ENCODE results near the gene RASGEF1C.

The RASGEF1C gene

GRCh38 chr5:180179442-180180420, 29.3 kb downstream of the RASGEF1C start:
- no peak for DNase-seq (ENCODE audit: low spot score)

- DNase-seq (ENCODE audit: low spot score): no peak
Measured at GRCh38 chr5:180178531-180179441, 30.2 kb downstream of the RASGEF1C start.

DNA sequence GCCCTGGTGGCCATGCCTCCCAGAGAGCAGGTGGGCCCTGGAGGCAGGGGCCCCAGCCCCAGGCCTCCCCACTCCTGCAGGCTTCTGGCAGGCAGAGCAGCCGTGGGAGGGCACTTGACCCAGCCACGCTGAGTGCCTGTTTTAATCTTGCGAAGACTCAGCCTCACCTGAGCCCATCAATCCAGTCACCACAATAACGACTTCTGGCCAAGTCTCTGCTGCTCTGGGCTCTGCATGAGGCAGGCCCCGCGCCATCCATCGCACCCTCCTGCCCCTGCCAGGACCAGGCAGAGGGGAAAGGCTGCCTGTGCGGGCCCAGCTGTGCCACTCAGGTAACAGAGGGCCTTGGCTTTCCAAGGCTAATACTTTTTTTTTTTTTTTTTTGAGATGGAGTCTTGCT, 32.8 kb downstream of the RASGEF1C start:
- no peak for DNase-seq (ENCODE audit: low spot score)

- no peak for DNase-seq (ENCODE audit: low spot score)
Measured at GRCh38 chr5:180175015-180175431, 34.0 kb downstream of the RASGEF1C start.

DNA sequence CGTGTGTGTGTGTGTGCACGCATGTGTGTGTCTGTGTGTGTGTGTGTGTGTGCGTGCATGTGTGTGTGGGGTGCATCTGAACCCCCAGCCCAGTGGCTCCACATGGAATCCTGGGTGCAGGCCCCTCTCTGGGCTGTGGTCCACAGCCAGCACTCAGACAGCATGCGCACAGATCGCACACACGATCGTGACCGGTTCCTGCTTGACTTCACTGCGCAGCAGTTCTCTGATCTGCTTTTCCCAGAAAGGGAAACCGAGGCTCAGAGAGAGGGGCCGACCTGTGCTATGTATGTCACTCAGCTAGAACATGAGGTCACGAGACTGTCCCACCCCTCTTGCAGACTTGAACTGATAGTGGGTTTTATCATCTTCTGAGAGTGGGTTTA, 34.4 kb downstream of the RASGEF1C start:
- no peak for DNase-seq (ENCODE audit: low spot score)

DNA sequence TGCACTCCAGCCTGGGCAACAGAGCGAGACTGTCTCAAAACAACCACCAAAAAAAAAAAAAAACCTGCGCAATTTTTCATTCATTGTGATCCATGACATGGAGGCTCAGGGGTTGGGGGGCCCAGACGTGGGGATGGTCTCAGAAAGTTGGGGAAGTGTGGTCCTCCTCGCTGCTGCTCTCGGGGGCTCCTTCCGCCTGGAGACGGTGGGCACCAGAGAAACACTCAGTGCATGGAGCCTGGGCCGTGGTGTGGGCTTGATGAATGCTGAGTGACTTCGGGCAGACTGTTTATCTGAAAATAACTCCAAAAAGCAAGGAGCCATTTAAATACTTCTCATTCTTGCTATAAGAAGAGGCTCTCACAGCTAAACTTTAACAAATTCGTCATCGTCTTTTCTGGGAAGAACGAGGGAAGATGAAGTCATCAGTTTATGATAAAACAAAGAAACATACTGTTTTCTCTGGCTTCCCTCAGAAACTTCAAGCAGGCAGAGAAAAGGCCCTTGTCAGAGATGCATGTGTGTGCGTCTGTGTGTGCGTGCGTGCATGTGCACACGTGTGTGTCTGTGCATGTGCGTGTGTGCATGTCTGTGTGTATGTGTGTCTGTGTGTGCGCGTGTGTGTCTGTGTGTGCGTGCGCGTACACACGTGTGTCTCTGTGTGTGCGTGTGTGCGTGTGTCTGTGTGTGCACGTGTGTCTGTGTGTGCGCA, 35.0 kb downstream of the RASGEF1C start:
- no peak for DNase-seq (ENCODE audit: low spot score)

DNA sequence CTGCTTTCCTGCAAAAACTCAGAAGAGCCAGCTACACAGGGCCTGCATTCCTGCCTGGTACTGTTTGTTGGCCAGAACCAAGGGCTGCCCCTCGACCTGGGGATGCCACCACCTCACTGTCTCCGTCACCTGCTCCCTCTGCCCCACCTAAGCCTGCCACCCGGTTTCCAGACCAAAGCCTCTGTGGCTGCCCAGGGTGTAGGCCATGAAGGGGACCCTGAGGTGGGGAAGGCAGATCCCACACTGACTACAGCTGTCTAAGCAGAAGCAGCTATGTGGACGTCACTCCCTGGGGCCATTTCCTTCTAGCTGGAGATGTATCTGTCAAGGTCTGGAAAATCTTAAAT, 35.8 kb downstream of the RASGEF1C start:
- no peak for DNase-seq (ENCODE audit: low spot score)

DNA sequence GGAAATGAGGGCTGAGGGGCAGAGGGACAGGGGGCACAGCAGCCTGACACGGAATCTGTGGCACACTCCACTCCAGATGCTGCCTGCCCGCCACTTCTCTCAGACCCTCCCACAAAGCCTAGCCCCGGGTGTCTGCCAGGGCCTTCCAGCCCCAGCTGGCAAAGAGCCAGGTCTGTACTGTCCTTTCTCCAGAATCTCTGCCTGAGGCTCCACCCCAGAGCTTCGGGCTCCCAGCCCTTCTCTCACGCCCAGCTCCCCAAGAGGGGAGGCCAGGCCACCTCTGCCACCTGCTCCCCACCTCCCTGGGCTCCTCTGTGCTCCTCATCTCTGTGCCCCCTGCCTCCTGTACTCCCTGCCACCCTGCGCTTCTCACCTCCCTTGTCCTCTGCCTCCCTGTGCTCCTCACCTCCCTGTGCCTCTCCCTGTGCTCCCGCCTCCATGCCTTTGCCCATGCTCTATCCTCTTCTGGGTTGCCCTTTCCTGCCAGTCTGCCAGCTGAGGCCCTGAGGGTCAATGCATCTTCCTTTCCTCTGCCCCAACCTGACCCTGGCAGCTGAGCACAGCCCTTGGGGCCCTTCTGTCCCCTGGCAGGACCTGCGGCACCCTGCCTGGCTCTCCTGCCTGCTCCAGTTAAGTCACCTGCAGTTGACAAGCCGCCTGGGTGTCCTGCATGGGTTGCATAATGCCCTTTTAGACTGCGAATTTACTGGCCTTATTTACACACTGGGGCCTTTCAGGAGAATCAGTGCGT, 36.4 kb downstream of the RASGEF1C start:
- DNase-seq (ENCODE audit: low spot score): no peak

DNA sequence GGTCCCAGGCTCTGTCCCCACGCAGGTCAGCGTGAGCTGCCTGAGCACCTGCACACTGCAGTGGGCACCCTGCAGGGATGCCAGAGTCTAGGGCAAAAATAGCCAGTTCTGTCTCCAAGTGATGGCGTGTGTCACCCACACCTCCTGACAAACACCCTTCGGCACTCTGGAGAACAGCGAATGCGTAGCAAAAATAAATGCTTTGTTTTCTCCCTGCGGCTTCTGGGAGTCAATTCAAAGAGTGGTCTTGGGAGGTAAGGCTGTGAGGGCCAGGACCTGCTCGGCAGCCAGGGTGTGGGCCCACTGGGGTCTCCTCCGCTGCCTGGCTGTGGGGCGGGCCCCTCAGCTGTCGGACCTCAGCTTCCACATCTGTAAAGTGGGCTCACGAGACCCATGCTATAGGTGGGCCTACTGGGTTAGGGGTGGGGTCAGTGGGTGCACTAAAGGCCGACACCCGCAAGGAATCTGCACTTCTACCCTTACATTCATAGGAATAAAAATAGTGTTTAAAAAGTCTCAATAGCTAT, 37.4 kb downstream of the RASGEF1C start:
- DNase-seq (ENCODE audit: low spot score): no peak

DNA sequence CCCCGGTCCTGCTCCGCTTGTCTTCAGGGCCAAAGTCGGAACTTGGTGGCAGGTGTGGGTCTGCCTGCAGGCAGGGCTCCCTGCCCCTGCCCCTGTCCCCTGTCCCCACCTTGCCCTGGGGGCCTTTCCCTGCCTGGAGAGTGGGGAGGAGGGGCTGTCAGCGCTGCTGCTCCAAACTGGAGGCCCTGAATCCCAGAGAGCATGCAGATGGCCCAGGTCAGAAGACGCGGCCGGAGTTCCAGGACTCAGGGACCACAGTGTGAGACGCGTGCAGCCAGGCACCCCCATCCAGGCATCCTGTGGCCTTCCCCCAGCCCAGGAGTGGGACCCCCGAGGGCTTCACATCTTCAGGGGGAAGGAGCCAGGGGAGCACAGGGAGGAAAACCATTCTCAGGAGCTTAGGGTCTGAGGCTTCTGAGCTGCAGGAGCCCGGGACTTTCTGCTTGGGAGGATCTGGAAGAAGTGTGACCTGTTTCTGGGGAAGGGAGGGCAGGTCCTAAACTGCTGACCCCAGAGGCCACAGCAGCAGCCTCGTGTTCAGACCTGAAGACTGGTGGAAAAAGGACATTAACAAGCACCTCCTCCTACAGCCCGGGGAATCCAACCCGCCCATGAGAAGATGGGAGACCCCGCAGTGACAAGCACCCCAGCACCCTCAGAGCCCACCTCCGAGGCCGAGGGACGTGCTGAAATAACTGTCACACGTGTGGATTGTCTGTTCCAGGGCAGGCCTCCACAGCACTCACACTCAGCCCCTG, 38.0 kb downstream of the RASGEF1C start:
- no peak for DNase-seq (ENCODE audit: low spot score)

DNA sequence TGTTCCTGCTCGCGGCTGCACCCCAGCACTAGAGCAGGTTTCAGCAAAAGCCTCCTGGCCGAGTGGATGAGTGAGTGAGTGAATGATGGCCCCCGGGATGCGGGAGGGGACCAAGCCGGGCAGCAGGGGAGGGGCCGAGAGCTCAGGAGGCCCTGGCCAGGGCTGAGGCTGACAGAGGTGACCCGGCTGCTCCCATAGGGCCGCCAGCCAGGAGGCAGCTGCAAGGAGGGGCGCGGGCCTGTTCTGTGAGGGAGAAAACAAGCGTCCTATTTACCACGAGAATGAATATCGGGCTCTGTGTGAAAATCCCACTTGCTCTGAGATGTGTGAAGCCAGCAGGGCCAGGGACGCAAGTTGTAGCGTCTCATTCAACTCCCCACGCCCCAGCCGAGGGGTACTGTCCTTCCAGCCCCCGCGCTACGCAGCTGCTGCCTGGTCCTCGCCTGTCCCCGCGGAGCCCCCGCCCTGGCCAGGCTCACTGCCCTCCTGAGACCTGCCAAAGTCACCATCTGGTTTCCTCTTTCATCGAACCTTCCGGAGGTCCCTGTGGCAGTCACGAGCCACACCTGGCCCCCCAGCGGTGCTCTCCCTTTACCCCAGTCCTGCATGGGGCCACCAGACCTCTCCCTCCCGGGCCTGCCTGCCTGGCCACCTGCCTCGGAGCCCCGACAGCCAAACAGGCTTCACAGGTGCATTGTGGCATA, 38.8 kb downstream of the RASGEF1C start:
- no peak for DNase-seq (ENCODE audit: low spot score)

- DNase-seq (ENCODE audit: low spot score): no peak
Measured at GRCh38 chr5:180169248-180170105, 39.5 kb downstream of the RASGEF1C start.

GRCh38 chr5:180168758-180169157, 40.3 kb downstream of the RASGEF1C start:
- DNase-seq (ENCODE audit: low spot score): no peak

GRCh38 chr5:180166176-180166575, 42.8 kb downstream of the RASGEF1C start:
- DNase-seq (ENCODE audit: low spot score): no peak

GRCh38 chr5:180162304-180162661, 46.7 kb downstream of the RASGEF1C start:
- DNase-seq (ENCODE audit: low spot score): no peak

GRCh38 chr5:180161420-180162303, 47.3 kb downstream of the RASGEF1C start:
- no peak for DNase-seq (ENCODE audit: low spot score)

GRCh38 chr5:180160789-180161188, 48.2 kb downstream of the RASGEF1C start:
- no peak for DNase-seq (ENCODE audit: low spot score)

DNA sequence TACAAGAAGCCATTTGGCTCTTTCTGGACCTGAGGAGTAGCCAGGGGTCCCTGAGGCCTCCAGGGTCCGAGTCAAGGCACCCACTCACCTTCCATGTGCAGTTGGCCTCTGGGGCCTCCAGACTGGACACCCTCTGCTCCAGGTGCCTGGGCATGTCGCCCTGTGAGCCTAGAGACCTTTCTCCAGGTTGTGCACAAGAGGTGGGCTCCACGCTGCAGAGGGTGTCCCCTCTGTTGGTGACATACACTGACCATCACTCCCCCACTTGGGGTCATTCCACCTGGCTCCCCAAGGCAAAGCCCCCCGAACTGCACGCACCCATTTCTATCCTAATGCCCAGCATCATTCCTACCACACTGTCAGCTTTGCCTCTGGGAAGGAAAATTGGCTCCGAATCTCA, 48.8 kb downstream of the RASGEF1C start:
- DNase-seq (ENCODE audit: low spot score): no peak
